Gastroesophageal sphincter (tissue), 3 donors: ENCODE data around the gene RSU1.

ENCODE experiments used
- CTCF ChIP-seq, 4 experiments: fragments of 200-600 bp in 2 of 4; fragments of 450-650 bp in 2 of 4; sonication (generic) in 1 of 4; IDR thresholded peaks; one replicate each; pipeline ENCODE4 v1.5.1; 2017 to 2019; ENCODE audit warnings: antibody characterized with exemption in 4 of 4, mild to moderate bottlenecking in 2 of 4, moderate library complexity in 2 of 4
- EP300 ChIP-seq: sonication (generic); formaldehyde crosslinking; IDR thresholded peaks from one replicate; pipeline ENCODE4 v1.6.1; 2017; ENCODE audit warnings: antibody characterized with exemption, mild to moderate bottlenecking

GRCh38 chr10:16819436-16819835 lies 2.2 kb upstream of the RSU1 start:
- TF ChIP-seq CTCF (IDR thresholded peaks at IDR 0.05) (no peak), EP300 (no peak)
